ENCODE data around the gene PTP4A1. TPM values are rescaled to one million over a fixed set of nuclear protein-coding genes. Genes with fewer than 3 reads are reported as not detected.

Gene PTP4A1
- total RNA-seq: 33.4 and 41.6 TPM in 2 replicates

DNA sequence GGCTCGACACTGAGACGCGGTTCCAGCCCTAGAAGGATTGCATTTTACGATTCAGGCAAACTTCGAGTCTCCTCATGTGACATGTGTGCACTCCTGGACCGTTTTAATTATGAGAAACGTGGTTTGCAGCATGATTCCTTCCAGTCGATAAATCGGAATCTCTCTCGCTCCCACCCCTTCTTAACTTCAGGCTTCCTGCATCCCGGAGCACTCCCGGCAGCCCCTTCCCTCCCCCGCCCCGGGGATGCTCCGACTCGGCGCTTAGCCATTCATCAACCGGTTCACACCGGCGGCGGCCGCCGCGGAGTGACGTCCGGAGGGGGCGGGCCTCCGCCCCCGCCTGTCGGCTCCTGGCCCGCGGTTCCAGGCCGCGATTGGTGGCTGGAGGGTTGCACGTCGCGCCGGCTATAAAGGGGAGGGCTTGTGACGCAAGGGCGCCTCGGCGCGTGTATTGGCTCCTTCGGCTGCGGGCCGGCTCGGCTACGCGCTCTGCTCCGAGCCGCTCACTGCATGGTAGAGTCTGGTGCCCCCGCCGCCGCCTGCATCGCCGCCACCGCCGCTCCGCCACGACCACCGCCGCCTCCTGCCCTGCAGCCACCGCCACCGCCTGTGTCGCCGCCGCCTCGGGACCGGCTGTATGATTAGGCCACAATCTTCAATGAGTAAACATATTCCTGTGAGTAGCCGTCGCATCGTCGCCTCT, at the start of gene PTP4A1, which contains the start of gene LOC128125822:
Gene PTP4A1 (plus strand): TSS at position 437 of the 703 bp plus-strand sequence. CDS start 4,401 bp downstream, outside the sequence.
Gene LOC128125822 (plus strand): TSS at position 437 of the 703 bp plus-strand sequence.

Other genes with a start within 250 kb of the PTP4A1 start
- gene PHF3, start 63.3 kb downstream of the PTP4A1 start, total RNA-seq: 30.9 and 45.4 TPM in 2 replicates

Measured in epithelial cell of umbilical artery (primary cell).